GM12801 (cell line): Measurements from ENCODE around the gene CCDC90B.

Experiments
- CTCF ChIP-seq: IDR thresholded peaks from one replicate; pipeline ENCODE4 v1.5.1; 2011; ENCODE audit warnings: control low read depth; ENCODE audit not compliant: insufficient read length; ENCODE audit errors: extremely low read depth

The CCDC90B gene

GRCh38 chr11:83285771-83286528 is at the start of gene CCDC90B:
TSS of gene CCDC90B (minus strand) at chr11:83286367. CDS start at chr11:83285972, 395 bp downstream.
- no peak for TF ChIP-seq CTCF

- TF ChIP-seq CTCF, result no peak
Observed at GRCh38 chr11:83335446-83336070, 49.4 kb upstream of the CCDC90B start.

GRCh38 chr11:83330303-83330702 is 44.1 kb upstream of the CCDC90B start:
- no peak for TF ChIP-seq CTCF

GRCh38 chr11:83326326-83326725 is 40.2 kb upstream of the CCDC90B start:
- no peak for TF ChIP-seq CTCF

GRCh38 chr11:83319346-83319745 is 33.2 kb upstream of the CCDC90B start:
- no peak for TF ChIP-seq CTCF

GRCh38 chr11:83318931-83319330 is 32.8 kb upstream of the CCDC90B start:
- TF ChIP-seq CTCF, result no peak

GRCh38 chr11:83317757-83318690 is 31.9 kb upstream of the CCDC90B start:
- TF ChIP-seq CTCF, result no peak
